HepG2 (cell line): ENCODE results near the gene SSNA1. TPM values are rescaled to one million over a fixed set of nuclear protein-coding genes. Genes with fewer than 3 reads are reported as not detected.

ENCODE experiments used
- HDAC1 ChIP-seq: sonication (generic); formaldehyde crosslinking; IDR thresholded peaks from 2 replicates; pipeline ENCODE4 v1.5.1; 2020; ENCODE audit warnings: mild to moderate bottlenecking, missing genetic modification reagents
- HNRNPUL1 ChIP-seq: fragments of 200-400 bp; formaldehyde crosslinking; IDR thresholded peaks from 2 replicates; pipeline ENCODE4 v1.6.1; 2017; ENCODE audit warnings: low read depth, mild to moderate bottlenecking, low read length, moderate library complexity
- NFIB ChIP-seq: sonication (generic); formaldehyde crosslinking; IDR thresholded peaks from 2 replicates; pipeline ENCODE4 v1.9.0; 2021; ENCODE audit warnings: missing genetic modification reagents, mild to moderate bottlenecking, borderline replicate concordance
- RFXAP ChIP-seq: sonication (generic); formaldehyde crosslinking; IDR thresholded peaks from 2 replicates; pipeline ENCODE4 v1.4.0; 2020; ENCODE audit warnings: missing genetic modification reagents, borderline replicate concordance
- SP2 ChIP-seq: sonication (generic); formaldehyde crosslinking; IDR thresholded peaks from 2 replicates; pipeline ENCODE4 v1.5.1; 2020; ENCODE audit warnings: mild to moderate bottlenecking, missing genetic modification reagents
- TBX2 ChIP-seq: sonication (generic); formaldehyde crosslinking; IDR thresholded peaks from 2 replicates; pipeline ENCODE4 v1.5.0; 2020; ENCODE audit warnings: missing genetic modification reagents, mild to moderate bottlenecking, borderline replicate concordance
- TERF1 ChIP-seq: sonication (generic); formaldehyde crosslinking; IDR thresholded peaks from 2 replicates; pipeline ENCODE4 v1.8.0; 2022; ENCODE audit warnings: mild to moderate bottlenecking, missing genetic modification reagents, moderate library complexity
- YY1 ChIP-seq: IDR thresholded peaks from 2 replicates; pipeline ENCODE4 v1.6.1; 2011; ENCODE audit warnings: low read length, low read depth, moderate library complexity, mild to moderate bottlenecking; ENCODE audit not compliant: insufficient read depth, insufficient replicate concordance
- ZBTB43 ChIP-seq: sonication (generic); formaldehyde crosslinking; conservative IDR thresholded peaks from 2 replicates; pipeline ENCODE4 v1.4.0; 2020; ENCODE audit warnings: missing genetic modification reagents
- ZEB1 ChIP-seq: IDR thresholded peaks from 2 replicates; pipeline ENCODE4 v1.6.1; 2012; ENCODE audit warnings: mild to moderate bottlenecking, low read depth, inconsistent platforms; ENCODE audit not compliant: insufficient replicate concordance
- ZNF75D ChIP-seq: sonication (generic); formaldehyde crosslinking; IDR thresholded peaks from 2 replicates; pipeline ENCODE4 v1.8.1; 2023; ENCODE audit warnings: missing genetic modification reagents, mild to moderate bottlenecking, borderline replicate concordance
- ZNF816 ChIP-seq: sonication (generic); formaldehyde crosslinking; IDR thresholded peaks from 2 replicates; pipeline ENCODE4 v1.8.0; 2022; ENCODE audit warnings: missing genetic modification reagents, mild to moderate bottlenecking, borderline replicate concordance
- polyA plus RNA-seq, 8 experiments: library from polyadenylated mRNA; depleted of rRNA in 3 of 8; stranded (reverse) in 7 of 8; unstranded in 1 of 8; fragments of >200 nt; fragmentation: Illumina TruSeq in 4 of 8; extraction: Trizol in 4 of 8; gene quantifications; 2 replicates each; pipeline versions ENCODE4 v1.2.1 to v1.2.3, GENCODE V29; 2011 to 2016; ENCODE audit warnings: low read depth in 4 of 8, missing spikeins in 1 of 8, mixed read lengths in 1 of 8; ENCODE audit not compliant: insufficient read depth in 1 of 8
- total RNA-seq, 5 experiments: library from RNA; depleted of rRNA; stranded (reverse); fragments of >200 nt; fragmentation: Illumina TruSeq; extraction: Trizol; gene quantifications; 2 replicates each; pipeline ENCODE4 v1.2.3, GENCODE V29; 2016; ENCODE audit warnings: low read depth in 1 of 5
- TF ChIP-seq, protein P1 (sequence below): sonication (generic); formaldehyde crosslinking; IDR thresholded peaks from 2 replicates; pipeline ENCODE4 v1.9.0; 2022; ENCODE audit warnings: low read depth, missing genetic modification reagents
- TF ChIP-seq, protein P2 (sequence below): IDR thresholded peaks from 2 replicates; pipeline ENCODE4 v1.6.1; 2016; ENCODE audit warnings: low read depth, missing genetic modification reagents, missing compliant biosample characterization
- TF ChIP-seq, protein P3 (sequence below): IDR thresholded peaks from 2 replicates; pipeline ENCODE4 v1.6.1; 2016; ENCODE audit warnings: missing genetic modification reagents, missing compliant biosample characterization

The SSNA1 gene
- total and polyA plus RNA-seq, 2 of the 13 experiments (the other 11 are each of a cell fraction or from before 2014, with no cell fraction given): 35.9 to 49.4 TPM

- TF ChIP-seq, protein P1, sequence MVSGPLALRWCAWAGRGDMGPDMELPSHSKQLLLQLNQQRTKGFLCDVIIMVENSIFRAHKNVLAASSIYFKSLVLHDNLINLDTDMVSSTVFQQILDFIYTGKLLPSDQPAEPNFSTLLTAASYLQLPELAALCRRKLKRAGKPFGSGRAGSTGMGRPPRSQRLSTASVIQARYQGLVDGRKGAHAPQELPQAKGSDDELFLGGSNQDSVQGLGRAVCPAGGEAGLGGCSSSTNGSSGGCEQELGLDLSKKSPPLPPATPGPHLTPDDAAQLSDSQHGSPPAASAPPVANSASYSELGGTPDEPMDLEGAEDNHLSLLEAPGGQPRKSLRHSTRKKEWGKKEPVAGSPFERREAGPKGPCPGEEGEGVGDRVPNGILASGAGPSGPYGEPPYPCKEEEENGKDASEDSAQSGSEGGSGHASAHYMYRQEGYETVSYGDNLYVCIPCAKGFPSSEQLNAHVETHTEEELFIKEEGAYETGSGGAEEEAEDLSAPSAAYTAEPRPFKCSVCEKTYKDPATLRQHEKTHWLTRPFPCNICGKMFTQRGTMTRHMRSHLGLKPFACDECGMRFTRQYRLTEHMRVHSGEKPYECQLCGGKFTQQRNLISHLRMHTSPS (CRISPR knock-in tag): no peak
- TF ChIP-seq TBX2 (CRISPR knock-in tag) (peak; percentile 49; the same call in 1 of the 2 replicates), ZNF816 (CRISPR knock-in tag) (no peak), RFXAP (no peak), YY1 (no peak), ZEB1 (no peak), ZNF75D (CRISPR knock-in tag) (no peak), SP2 (CRISPR knock-in tag) (peak; percentile 29; the same call in 1 of the 2 replicates), TERF1 (no peak), NFIB (CRISPR knock-in tag) (no peak), ZBTB43 (CRISPR knock-in tag) (0 out of 2 replicates have a peak, but pooled peaks have one; percentile 38), HNRNPUL1 (no peak), HDAC1 (CRISPR knock-in tag) (no peak)
- TF ChIP-seq, protein P2, sequence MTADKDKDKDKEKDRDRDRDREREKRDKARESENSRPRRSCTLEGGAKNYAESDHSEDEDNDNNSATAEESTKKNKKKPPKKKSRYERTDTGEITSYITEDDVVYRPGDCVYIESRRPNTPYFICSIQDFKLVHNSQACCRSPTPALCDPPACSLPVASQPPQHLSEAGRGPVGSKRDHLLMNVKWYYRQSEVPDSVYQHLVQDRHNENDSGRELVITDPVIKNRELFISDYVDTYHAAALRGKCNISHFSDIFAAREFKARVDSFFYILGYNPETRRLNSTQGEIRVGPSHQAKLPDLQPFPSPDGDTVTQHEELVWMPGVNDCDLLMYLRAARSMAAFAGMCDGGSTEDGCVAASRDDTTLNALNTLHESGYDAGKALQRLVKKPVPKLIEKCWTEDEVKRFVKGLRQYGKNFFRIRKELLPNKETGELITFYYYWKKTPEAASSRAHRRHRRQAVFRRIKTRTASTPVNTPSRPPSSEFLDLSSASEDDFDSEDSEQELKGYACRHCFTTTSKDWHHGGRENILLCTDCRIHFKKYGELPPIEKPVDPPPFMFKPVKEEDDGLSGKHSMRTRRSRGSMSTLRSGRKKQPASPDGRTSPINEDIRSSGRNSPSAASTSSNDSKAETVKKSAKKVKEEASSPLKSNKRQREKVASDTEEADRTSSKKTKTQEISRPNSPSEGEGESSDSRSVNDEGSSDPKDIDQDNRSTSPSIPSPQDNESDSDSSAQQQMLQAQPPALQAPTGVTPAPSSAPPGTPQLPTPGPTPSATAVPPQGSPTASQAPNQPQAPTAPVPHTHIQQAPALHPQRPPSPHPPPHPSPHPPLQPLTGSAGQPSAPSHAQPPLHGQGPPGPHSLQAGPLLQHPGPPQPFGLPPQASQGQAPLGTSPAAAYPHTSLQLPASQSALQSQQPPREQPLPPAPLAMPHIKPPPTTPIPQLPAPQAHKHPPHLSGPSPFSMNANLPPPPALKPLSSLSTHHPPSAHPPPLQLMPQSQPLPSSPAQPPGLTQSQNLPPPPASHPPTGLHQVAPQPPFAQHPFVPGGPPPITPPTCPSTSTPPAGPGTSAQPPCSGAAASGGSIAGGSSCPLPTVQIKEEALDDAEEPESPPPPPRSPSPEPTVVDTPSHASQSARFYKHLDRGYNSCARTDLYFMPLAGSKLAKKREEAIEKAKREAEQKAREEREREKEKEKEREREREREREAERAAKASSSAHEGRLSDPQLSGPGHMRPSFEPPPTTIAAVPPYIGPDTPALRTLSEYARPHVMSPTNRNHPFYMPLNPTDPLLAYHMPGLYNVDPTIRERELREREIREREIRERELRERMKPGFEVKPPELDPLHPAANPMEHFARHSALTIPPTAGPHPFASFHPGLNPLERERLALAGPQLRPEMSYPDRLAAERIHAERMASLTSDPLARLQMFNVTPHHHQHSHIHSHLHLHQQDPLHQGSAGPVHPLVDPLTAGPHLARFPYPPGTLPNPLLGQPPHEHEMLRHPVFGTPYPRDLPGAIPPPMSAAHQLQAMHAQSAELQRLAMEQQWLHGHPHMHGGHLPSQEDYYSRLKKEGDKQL: no peak
- TF ChIP-seq, protein P3, sequence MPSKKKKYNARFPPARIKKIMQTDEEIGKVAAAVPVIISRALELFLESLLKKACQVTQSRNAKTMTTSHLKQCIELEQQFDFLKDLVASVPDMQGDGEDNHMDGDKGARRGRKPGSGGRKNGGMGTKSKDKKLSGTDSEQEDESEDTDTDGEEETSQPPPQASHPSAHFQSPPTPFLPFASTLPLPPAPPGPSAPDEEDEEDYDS (CRISPR knock-in tag): peak; percentile 42; the same call in 1 of the 2 replicates
These were observed 47.2 kb downstream of the SSNA1 start (continued) for GRCh38 chr9:137235424-137236237.
